GM18526 (cell line): ENCODE data around the gene KLHDC4.

Source experiments
- POLR2A ChIP-seq: IDR thresholded peaks from 3 replicates; pipeline ENCODE4 v1.6.1; 2011; ENCODE audit not compliant: insufficient read length; ENCODE audit errors: extremely low read depth

KLHDC4 gene

GRCh38 chr16:87685405-87685755 lies 80.4 kb downstream of the KLHDC4 start:
- no peak for TF ChIP-seq POLR2A

DNA sequence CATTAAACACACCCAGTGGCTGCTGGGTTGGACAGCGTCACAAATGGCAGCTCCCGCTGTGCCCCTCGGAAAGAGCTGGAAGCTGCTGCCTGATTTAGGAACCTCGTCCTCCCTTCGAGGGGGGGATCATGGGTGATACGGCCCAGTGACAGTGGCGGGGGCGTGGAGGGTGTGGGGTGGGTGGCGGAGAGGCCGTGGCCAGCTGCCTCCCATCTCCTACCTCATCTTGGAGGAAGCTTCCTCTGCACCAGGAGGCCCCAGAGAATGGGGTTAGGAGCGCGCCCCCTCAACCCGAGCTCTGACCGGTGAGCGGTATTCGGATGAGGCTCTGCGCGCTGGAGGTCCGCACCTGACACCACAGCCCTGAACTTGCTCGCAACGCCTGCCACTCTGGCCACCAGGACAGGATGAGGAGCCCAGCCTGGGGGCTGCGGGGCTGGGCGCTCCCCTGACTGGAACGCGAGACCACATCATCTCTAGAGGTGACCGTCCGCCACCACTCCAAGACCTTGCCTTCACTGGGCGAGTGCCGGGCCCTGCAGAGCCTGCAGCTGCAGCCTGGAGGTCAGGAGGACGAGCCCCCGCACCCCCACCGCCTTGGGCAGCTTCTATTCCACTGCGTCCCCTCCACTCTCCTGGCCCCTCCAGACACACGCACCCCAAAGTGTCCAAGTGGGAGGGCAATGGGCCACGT lies 80.9 kb downstream of the KLHDC4 start:
- no peak for TF ChIP-seq POLR2A

DNA sequence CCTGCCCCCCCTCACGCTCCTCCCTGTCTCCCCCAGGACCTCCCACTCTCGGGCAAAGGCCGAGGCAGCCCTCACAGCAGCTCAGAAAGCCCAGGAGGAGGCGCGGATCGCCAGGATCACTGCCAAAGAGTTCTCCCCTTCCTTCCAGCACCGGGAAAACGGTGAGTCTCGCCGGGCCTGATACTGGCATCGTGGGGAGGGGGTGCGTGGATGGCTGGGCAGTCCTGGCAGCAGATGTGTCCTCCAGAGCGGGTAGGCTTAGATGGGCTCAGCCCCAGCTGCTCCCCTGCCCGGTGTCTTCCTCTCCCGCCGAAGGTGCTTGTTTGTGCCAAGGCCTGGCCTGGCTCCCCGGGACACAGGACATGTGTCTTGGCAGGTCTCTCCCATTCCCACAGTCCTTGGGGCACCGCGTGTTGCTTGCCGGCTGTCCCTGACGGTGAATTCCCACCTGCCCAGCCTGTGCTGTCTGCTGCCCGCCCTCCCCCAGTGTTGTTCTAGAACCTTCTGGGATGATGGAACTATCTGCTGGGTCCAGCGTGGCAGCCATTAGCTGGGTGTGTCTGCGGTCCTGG lies 81.6 kb downstream of the KLHDC4 start:
- no peak for TF ChIP-seq POLR2A

- no peak for TF ChIP-seq POLR2A
Observed at GRCh38 chr16:87682852-87683399, 82.9 kb downstream of the KLHDC4 start.

- no peak for TF ChIP-seq POLR2A
Observed at GRCh38 chr16:87681981-87682570, 83.7 kb downstream of the KLHDC4 start.

- TF ChIP-seq POLR2A, result no peak
Observed at GRCh38 chr16:87680272-87680644, 85.5 kb downstream of the KLHDC4 start.

DNA sequence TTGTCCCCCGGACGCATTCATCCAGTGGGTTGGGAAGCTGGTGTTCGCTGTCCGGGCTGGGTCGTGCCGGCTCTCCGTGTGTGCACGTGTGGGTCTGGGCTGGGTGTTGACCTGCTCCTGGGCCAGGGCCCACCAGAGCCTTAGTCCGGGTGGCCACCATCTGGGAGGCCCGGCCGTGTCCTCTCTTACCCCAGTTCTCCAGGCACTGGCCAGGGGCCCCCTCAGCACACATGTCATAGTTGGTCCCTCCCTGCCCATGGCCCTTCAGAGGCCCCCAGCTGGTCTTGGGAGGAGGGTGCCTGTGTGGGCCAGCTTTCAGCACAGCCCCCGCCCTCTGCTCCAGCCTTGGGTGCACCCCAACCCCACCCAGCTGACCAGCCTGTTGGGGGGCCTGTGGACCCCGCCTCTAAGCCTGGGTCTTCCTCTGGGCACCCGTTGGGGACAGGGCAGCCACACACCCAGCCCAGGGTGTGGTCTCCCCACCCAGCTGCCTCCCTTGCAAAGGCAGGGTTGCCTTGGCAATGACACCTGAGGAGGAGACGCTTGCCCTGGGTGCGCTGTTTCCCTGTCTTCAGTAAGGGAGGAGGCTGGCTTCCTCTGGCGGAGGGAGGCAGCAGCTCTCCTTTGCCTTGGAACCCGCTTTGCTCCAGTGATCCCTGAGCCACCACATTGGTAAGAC lies 86.1 kb downstream of the KLHDC4 start:
- no peak for TF ChIP-seq POLR2A

DNA sequence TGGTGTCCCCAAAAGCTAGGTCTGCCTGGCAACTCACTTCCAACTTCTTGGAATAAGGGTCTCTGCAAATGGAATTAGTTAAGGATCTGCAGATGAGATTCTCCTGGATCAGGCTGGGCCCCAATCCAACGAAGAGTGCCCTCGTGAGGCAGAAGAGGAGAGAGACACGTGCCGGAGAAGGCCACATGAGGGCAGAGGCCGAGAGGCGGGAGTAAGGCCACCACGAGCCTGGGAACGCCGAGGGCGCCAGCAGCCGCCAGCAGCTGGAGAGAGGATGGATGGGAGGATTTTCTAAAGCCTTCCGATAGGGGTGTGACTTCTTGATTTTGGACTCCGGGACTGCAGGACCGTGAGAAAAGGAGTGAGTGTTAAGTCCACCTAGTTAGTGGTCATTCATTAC lies 87.2 kb downstream of the KLHDC4 start:
- no peak for TF ChIP-seq POLR2A

DNA sequence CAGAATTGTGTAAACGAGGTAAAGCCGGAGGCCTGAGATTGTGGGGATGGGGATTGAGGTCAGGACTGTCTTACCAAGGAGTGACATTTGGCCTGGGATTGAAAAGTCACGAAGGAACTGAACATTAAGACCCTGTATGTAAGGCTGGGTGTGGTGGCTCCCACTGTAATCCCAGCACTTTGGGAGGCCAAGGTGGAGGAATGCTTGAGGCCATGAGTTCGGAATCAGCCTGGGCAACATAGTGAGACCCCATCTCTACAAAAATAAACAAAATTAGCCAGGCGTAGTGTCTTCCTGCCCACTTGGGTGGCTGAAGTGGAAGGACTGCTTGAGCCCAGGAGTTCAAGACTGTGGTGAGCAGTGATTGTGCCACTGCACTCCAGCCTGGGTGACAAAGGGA lies 88.0 kb downstream of the KLHDC4 start:
- TF ChIP-seq POLR2A, result no peak

DNA sequence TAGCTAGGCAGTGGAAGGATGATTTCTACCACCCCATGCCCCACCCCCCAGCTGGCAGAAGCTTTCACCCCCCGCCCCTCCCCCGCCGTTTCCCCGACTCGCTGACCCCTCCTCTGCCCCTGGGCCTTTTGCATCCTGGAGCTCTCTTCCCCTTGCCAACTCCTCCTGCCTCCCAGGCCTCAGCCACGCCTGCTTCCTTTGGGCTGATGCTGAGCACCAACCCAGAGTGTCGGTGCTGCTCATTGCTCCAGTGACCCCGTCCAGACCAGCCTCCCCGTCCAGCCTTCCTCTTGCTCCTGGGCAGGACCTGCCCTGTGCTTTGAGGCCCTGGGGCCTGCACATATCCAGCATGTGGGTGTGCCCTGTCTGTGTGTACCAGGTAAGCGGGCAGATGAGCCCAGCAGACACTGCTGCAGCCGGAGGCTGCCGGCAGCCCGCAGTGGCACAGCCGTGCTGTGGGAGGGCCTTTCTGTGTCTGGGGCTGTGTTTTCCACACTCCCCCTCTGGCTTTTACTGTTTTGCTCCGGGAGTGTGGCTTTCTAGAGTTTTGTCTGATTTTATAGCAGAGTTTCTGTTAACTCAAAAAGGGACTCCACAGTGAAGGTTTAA lies 90.6 kb downstream of the KLHDC4 start:
- TF ChIP-seq POLR2A, result no peak

DNA sequence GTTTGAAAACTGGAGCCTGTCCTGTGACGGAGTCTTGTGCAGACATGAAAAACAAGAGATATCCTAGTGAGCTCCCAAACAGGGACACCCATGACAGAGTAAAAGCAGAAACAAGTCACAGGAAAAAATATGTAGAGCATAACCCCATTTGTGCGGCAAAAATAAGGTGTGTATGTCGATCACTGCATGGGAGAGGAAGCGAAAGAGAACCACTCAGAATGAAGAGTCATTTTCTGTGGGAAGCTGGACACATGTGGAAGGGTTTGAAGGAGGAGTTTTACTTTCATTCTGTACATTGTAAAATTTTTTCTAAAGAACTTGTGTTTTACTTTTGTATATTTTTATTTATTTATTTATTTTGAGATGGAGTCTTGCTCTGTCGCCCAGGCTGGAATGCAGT lies 91.4 kb downstream of the KLHDC4 start:
- no peak for TF ChIP-seq POLR2A

DNA sequence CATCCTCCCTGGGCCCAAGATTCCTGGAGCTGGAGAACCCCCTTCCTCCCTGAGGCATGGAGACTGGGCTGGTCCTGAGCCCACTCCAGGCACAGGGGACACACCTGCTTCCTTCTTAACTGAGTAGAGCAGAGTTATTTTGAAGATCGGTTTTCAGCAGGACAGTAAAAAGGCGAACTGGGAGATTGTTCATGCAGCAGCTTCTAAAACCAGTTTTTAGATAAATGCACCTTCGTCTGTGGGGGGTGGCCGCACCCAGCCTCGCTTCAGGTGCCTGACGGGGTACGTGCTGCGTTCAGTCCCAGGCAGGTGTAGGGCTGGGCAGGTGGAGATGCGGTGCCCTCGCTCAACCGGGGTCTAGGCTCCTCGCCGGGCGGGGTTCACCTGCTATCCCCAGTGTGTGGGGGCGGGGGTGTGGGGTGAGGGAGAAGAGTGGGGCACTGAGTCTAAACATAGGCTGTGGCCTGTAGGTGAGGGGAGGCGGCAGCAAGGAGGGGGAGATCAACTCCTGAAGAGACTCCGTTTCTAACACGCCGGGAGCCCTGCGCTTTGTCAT lies 94.0 kb downstream of the KLHDC4 start:
- TF ChIP-seq POLR2A, result no peak

DNA sequence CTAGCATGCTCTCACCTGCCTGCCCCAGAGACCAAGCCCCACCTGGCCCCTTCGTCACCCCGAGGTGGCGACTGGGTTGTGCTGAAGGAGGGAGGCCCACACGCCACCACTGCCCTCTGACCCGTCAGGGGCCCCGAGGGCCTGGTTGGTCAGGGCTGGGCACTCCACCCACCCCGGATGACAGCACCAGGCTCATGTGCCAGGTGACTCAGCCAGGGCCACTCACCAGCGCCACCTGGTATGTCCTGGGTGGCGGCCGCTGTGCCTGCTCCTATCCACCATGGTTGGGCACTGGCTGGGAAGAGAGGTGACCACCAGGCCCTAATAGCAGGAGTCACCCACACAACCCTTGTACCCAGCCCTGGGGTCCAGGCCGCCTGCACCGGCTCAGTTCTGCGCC lies 94.6 kb downstream of the KLHDC4 start:
- no peak for TF ChIP-seq POLR2A

DNA sequence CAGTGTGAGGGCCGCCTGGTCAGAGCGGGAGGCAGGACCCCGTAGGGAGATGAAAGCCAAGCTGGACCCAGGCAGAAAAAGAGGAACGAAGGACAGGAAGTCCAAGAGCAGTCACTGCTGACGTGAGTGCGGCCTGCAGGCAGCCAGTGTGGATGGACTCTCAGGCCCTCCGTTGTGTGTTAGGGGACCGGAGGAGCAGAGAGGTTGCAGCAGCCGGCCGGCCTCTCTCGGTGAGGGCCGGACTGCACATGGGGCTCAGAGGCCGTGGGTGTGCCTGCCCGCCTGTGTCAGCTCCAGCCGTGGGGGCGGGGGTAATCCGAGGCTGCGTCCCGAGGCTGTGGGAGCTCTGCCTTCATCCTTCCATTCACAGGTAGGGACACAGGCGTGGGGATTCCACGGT lies 96.1 kb downstream of the KLHDC4 start:
- TF ChIP-seq POLR2A, result no peak

GRCh38 chr16:87667946-87668345 lies 97.8 kb downstream of the KLHDC4 start:
- no peak for TF ChIP-seq POLR2A
